Measurements from ENCODE around the gene PRTG.

DNA sequence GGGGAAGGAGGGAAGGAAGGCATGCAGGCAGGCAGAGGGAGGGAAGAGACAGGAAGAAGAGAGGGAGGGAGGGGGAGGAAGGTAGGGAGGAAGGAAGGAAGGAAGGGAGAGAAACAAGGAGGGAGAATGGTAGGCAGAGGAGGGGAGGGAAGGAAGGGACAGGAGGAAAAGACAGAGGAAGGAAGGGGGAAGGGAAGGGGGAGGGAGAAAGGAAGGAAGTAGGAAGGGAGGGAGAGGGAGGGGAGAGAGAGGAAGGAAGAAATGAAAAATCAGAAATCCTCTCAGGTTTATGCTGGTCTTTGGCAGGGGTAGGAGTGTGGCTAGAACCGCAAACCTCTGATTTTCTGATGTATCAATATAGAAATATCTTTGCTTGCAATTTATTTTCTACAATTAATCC, 4.2 kb downstream of the PRTG start:
- TF ChIP-seq EZH2 (IDR thresholded peaks at IDR 0.05; ENCODE audit: insufficient read depth, poor library complexity, severe bottlenecking) (no peak), EZH2phosphoT487 (IDR thresholded peaks at IDR 0.05; ENCODE audit: insufficient read depth, low read depth) (no peak)

Data from GM23248 (cell line).